ENCODE measurements around the gene FAM120B.
A peak's percentile ranks its signal among the peaks of the same experiment; 100 is the strongest.

The FAM120B gene

GRCh38 chr6:170271771-170272314 lies 34.7 kb upstream of the FAM120B start:
- DNase-seq (ENCODE audit: low spot score) = no peak

- DNase-seq (ENCODE audit: low spot score) = no peak
Measured at GRCh38 chr6:170272341-170273065, 34.1 kb upstream of the FAM120B start.

- no peak for DNase-seq (ENCODE audit: low spot score)
Measured at GRCh38 chr6:170273191-170273590, 33.4 kb upstream of the FAM120B start.

GRCh38 chr6:170273681-170274080 lies 32.9 kb upstream of the FAM120B start:
- no peak for DNase-seq (ENCODE audit: low spot score)

GRCh38 chr6:170274713-170275560 lies 31.6 kb upstream of the FAM120B start:
- DNase-seq (ENCODE audit: low spot score) = no peak

- DNase-seq (ENCODE audit: low spot score) = no peak
Measured at GRCh38 chr6:170276369-170277057, 30.0 kb upstream of the FAM120B start.

GRCh38 chr6:170277893-170278742 lies 28.4 kb upstream of the FAM120B start:
- no peak for DNase-seq (ENCODE audit: low spot score)

- no peak for DNase-seq (ENCODE audit: low spot score)
Measured at GRCh38 chr6:170278743-170279094, 27.8 kb upstream of the FAM120B start.

GRCh38 chr6:170279426-170279825 lies 27.1 kb upstream of the FAM120B start:
- DNase-seq (ENCODE audit: low spot score) = no peak

GRCh38 chr6:170279977-170280688 lies 26.4 kb upstream of the FAM120B start:
- DNase-seq (ENCODE audit: low spot score) = peak; percentile 69

- DNase-seq (ENCODE audit: low spot score) = no peak
Measured at GRCh38 chr6:170280689-170281045, 25.9 kb upstream of the FAM120B start.

- no peak for DNase-seq (ENCODE audit: low spot score)
Measured at GRCh38 chr6:170281331-170282292, 24.9 kb upstream of the FAM120B start.

GRCh38 chr6:170282512-170283158 lies 23.9 kb upstream of the FAM120B start:
- DNase-seq (ENCODE audit: low spot score) = no peak

- no peak for DNase-seq (ENCODE audit: low spot score)
Measured at GRCh38 chr6:170283212-170284081, 23.1 kb upstream of the FAM120B start.

- DNase-seq (ENCODE audit: low spot score) = no peak
Measured at GRCh38 chr6:170284126-170284773, 22.3 kb upstream of the FAM120B start.

- no peak for DNase-seq (ENCODE audit: low spot score)
Measured at GRCh38 chr6:170284866-170285469, 21.6 kb upstream of the FAM120B start.

GRCh38 chr6:170285482-170285881 lies 21.1 kb upstream of the FAM120B start:
- no peak for DNase-seq (ENCODE audit: low spot score)

Data from D341Med (cell line).